Spleen (tissue), 11 donors: ENCODE results near the gene EML5. TPM values are rescaled to one million over a fixed set of nuclear protein-coding genes. Genes with fewer than 3 reads are reported as not detected.

Source experiments
- DNase-seq: peaks from one replicate; pipeline ENCODE4 v3.0.0-alpha.2; 2020
- H3K27ac ChIP-seq, 8 donors: fragments of 200-600 bp; sonication (generic) in 7 of 8; 1 replicate in 4 of 8; 2 replicates in 4 of 8; pipeline versions ENCODE4 v1.5.0 to v1.8.0; 2016 to 2021; ENCODE audit warnings: inconsistent platforms in 4 of 8, mild to moderate bottlenecking in 4 of 8, moderate library complexity in 1 of 8
- H3K27me3 ChIP-seq, 7 donors: fragments of 200-600 bp; sonication (generic) in 6 of 7; replicated peaks in 1 of 7; 1 replicate in 4 of 7; 2 replicates in 3 of 7; pipeline versions ENCODE4 v1.5.0 to v1.8.0; 2016 to 2021; ENCODE audit warnings: inconsistent platforms in 3 of 7, mild to moderate bottlenecking in 1 of 7
- H3K36me3 ChIP-seq, 6 donors: fragments of 200-600 bp; sonication (generic) in 5 of 6; 1 replicate in 4 of 6; 2 replicates in 2 of 6; pipeline versions ENCODE4 v1.5.0 to v1.8.0; 2016 to 2021; ENCODE audit warnings: inconsistent platforms in 2 of 6
- H3K4me1 ChIP-seq, 6 donors: fragments of 200-600 bp; sonication (generic) in 5 of 6; 1 replicate in 3 of 6; 2 replicates in 3 of 6; pipeline versions ENCODE4 v1.5.0 to v1.8.0; 2016 to 2021; ENCODE audit warnings: inconsistent platforms in 3 of 6
- H3K4me3 ChIP-seq, 8 donors: fragments of 200-600 bp; sonication (generic) in 7 of 8; 1 replicate in 4 of 8; 2 replicates in 4 of 8; pipeline versions ENCODE4 v1.5.0 to v1.8.0; 2016 to 2021; ENCODE audit warnings: inconsistent platforms in 4 of 8, mild to moderate bottlenecking in 4 of 8, moderate library complexity in 2 of 8
- H3K9me3 ChIP-seq, 8 donors: fragments of 200-600 bp; sonication (generic) in 7 of 8; 1 replicate in 4 of 8; 2 replicates in 4 of 8; pipeline versions ENCODE4 v1.5.0 to v1.8.0; 2016 to 2021; ENCODE audit warnings: inconsistent platforms in 4 of 8
- CTCF ChIP-seq, 11 experiments: fragments of 200-600 bp in 7 of 11; fragments of 450-650 bp in 4 of 11; sonication (generic) in 4 of 11; IDR thresholded peaks in 8 of 11; conservative IDR thresholded peaks in 3 of 11; 1 replicate in 7 of 11; 2 replicates in 4 of 11; pipeline versions ENCODE4 v1.4.0 to v1.8.0; 2016 to 2021; ENCODE audit warnings: antibody characterized with exemption in 11 of 11, inconsistent platforms in 4 of 11, mild to moderate bottlenecking in 1 of 11
- POLR2A ChIP-seq, 3 donors: fragments of 450-650 bp; IDR thresholded peaks; one replicate each; pipeline ENCODE4 v1.5.1; 2017; ENCODE audit warnings: antibody characterized with exemption in 3 of 3, mild to moderate bottlenecking in 1 of 3
- POLR2AphosphoS5 ChIP-seq, 3 donors: sonication (generic); formaldehyde crosslinking; IDR thresholded peaks; one replicate each; pipeline ENCODE4 v1.5.1; 2017; ENCODE audit warnings: antibody characterized with exemption in 3 of 3
- WGBS, 5 donors: extraction: QIAGEN DNeasy Blood & Tissue Kit in 3 of 5; methylation state at CpG; one replicate each; pipeline versions ENCODE4 v1.1.5 to v1.1.7; 2013 to 2018; 5-methylcytosine and 5-hydroxymethylcytosine counted together
- intact Hi-C: fragments of 100-400 bp; cut with DNase I; formaldehyde crosslinking; loops from one replicate; pipeline ENCODE4 v1.15.0; 2023; ENCODE audit warnings: low total_unique reads
- polyA plus RNA-seq, 3 donors: library from polyadenylated mRNA; stranded (reverse); fragments of 200-250 nt; gene quantifications; one replicate each; pipeline ENCODE4 v1.2.1, GENCODE V29; 2013
- total RNA-seq, 7 donors: library from RNA; depleted of rRNA in 3 of 7; stranded (reverse); fragments of >200 nt in 3 of 7; fragmentation: NEBNext Ultra II Directional in 4 of 7; extraction: Animal tissue kit (Norgen Biotek cat#: 25700) in 4 of 7; gene quantifications; one replicate each; pipeline versions ENCODE4 v1.1.0 to v1.2.1, GENCODE V29; 2016 to 2021
- donor health status: healthy with polysubstance abuse.
- donor health status: DM: no; HTN: no; CAD: no; lungs with moderate emphysema.
- donor health status: DM: no; HTN: no; CAD: no.
- donor health status: Bipolar disorder and iron deficiency.
- donor health status: healthy.
- donor health status: DM: no; HTN: no; CAD: no.
- donor health status: DM: yes; HTN: yes; CAD: no.

Gene EML5
- total and polyA plus RNA-seq, 10 donors = 0.21 to 3.8 (median 2.5) TPM

DNA sequence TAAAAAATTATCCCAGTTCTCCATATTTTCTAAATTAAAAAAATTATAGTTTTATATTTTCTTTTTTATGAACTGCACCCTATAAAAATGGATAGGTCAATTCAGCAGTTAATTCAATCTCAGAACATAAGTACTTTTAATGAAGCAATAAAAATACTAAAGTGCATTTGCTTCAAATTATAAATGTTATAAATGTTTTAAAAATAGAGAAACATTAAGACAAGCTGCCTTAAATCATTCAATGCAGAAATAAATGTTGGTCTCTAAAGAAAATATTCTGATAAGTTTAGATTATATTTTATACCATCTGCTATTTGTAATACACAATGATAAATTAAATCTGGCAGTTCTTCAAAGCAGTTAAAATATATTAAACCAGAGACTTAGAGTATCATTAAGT, 164.3 kb downstream of the EML5 start:
- intact Hi-C loops = no loop called here
- Histone ChIP-seq H3K4me1 (no peaks in the 10 kb centered on the region), H3K36me3 (peaks cover 0 to 8% (median 0%) of the 10 kb centered on the region in 6 donors), H3K9me3 (no peaks in the 10 kb centered on the region), H3K27me3 (no peaks in the 10 kb centered on the region), H3K27ac (no peak overlapping the region), H3K4me3 (no peak overlapping the region)
- TF ChIP-seq POLR2AphosphoS5 (IDR thresholded peaks at IDR 0.05) = no peak
- no peak for DNase-seq

- no peak overlapping the region for H3K4me3 ChIP-seq
- TF ChIP-seq CTCF (IDR thresholded peaks at IDR 0.05 in 8 of 11, conservative IDR thresholded peaks at IDR 0.05 in 3 of 11) (no peak), POLR2AphosphoS5 (IDR thresholded peaks at IDR 0.05) (no peak), POLR2A (IDR thresholded peaks at IDR 0.05) (no peak)
- no peak overlapping the region for H3K27ac ChIP-seq
- H3K36me3 ChIP-seq = peaks cover 0 to 8% (median 0%) of the 10 kb centered on the region in 6 donors
- DNase-seq = no peak
- no peaks in the 10 kb centered on the region for H3K9me3 ChIP-seq
- no peaks in the 10 kb centered on the region for H3K4me1 ChIP-seq
- intact Hi-C loops = no loop called here
- no peaks in the 10 kb centered on the region for H3K27me3 ChIP-seq
These were observed 164.7 kb downstream of the EML5 start for GRCh38 chr14:88628033-88628432.

DNA sequence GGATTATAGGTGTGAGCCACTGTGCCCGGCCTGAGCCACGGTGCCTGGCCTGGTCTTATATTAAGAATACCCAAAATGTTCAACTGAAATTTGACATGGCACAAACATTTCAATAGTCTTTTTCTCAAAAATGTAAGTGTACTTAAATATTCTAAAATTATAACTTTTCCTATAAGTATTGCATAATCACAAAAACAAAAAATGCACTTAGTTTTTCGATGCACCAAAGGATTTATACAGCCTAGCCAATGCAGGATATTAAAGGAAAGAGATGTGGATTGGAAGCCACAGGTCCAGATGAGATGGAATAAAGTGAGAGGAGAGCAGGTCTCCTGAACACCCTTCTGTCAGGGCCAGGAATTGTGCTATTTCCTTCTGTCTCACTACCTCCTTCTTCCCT, 167.1 kb downstream of the EML5 start:
- WGBS, 5 donors = 91 to 98% (median 95%) methylated on average over 3 of the region's 3 CpGs

DNA sequence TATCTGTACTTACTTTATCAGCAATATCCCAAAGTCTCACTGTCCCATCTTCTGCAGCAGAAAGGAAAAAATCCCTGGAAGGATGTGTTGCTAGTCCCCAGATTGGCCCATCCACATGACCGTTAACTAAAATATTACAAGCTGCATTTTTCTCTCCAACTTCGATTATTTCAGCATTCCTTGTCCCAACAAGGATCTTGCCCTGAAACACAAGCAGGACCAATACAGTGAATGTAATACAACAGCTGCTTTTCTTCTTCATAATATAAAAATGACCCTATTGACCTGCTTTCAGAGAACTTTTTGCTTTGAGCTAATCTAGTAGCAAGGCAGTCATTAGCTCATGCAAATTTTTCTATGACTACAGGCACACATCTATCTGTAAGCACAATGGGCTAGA, 171.7 kb downstream of the EML5 start:
- no peak for DNase-seq
- intact Hi-C loops = no loop called here
- Histone ChIP-seq H3K9me3 (no peaks in the 10 kb centered on the region), H3K36me3 (peaks cover 0 to 20% (median 0%) of the 10 kb centered on the region in 6 donors), H3K27me3 (no peaks in the 10 kb centered on the region), H3K4me1 (no peaks in the 10 kb centered on the region), H3K27ac (no peak overlapping the region), H3K4me3 (no peak overlapping the region)
- 67 to 87% (median 82%) methylated on average over 2 of the region's 2 CpGs for WGBS, 5 donors
- TF ChIP-seq CTCF (IDR thresholded peaks at IDR 0.05 in 8 of 11, conservative IDR thresholded peaks at IDR 0.05 in 3 of 11) (no peak), POLR2AphosphoS5 (IDR thresholded peaks at IDR 0.05) (no peak), POLR2A (IDR thresholded peaks at IDR 0.05) (no peak)

More for the DNA sequence above, 167.1 kb downstream of the EML5 start:
- intact Hi-C loops = no loop called here
- Histone ChIP-seq H3K9me3 (no peaks in the 10 kb centered on the region), H3K27me3 (no peaks in the 10 kb centered on the region), H3K4me3 (no peak overlapping the region), H3K36me3 (peaks cover 0 to 8% (median 0%) of the 10 kb centered on the region in 6 donors), H3K27ac (no peak overlapping the region), H3K4me1 (no peaks in the 10 kb centered on the region)
- DNase-seq = no peak
- TF ChIP-seq CTCF (IDR thresholded peaks at IDR 0.05 in 8 of 11, conservative IDR thresholded peaks at IDR 0.05 in 3 of 11) (no peak), POLR2AphosphoS5 (IDR thresholded peaks at IDR 0.05) (no peak), POLR2A (IDR thresholded peaks at IDR 0.05) (no peak)

GRCh38 chr14:88618476-88618875, 174.3 kb downstream of the EML5 start:
- TF ChIP-seq CTCF (IDR thresholded peaks at IDR 0.05 in 8 of 11, conservative IDR thresholded peaks at IDR 0.05 in 3 of 11) (no peak), POLR2A (IDR thresholded peaks at IDR 0.05) (no peak), POLR2AphosphoS5 (IDR thresholded peaks at IDR 0.05) (no peak)
- WGBS, 5 donors = 89 to 92% (median 91%) methylated on average over 5 of the region's 5 CpGs
- peaks cover 0 to 38% (median under 1%) of the 10 kb centered on the region in 6 donors for H3K36me3 ChIP-seq
- H3K4me3 ChIP-seq = no peak overlapping the region
- no peaks in the 10 kb centered on the region for H3K27me3 ChIP-seq
- H3K27ac ChIP-seq = no peak overlapping the region
- DNase-seq = no peak
- H3K9me3 ChIP-seq = no peaks in the 10 kb centered on the region
- intact Hi-C loops = no loop called here
- H3K4me1 ChIP-seq = peaks cover 0 to 11% (median 7%) of the 10 kb centered on the region in 6 donors
